Measurements from ENCODE around the gene DLG2. TPM values are rescaled to one million over a fixed set of nuclear protein-coding genes. Genes with fewer than 3 reads are reported as not detected.

DLG2 gene
- total RNA-seq, 2 experiments from 2014 or later: 6.9 to 8.2 TPM

DNA sequence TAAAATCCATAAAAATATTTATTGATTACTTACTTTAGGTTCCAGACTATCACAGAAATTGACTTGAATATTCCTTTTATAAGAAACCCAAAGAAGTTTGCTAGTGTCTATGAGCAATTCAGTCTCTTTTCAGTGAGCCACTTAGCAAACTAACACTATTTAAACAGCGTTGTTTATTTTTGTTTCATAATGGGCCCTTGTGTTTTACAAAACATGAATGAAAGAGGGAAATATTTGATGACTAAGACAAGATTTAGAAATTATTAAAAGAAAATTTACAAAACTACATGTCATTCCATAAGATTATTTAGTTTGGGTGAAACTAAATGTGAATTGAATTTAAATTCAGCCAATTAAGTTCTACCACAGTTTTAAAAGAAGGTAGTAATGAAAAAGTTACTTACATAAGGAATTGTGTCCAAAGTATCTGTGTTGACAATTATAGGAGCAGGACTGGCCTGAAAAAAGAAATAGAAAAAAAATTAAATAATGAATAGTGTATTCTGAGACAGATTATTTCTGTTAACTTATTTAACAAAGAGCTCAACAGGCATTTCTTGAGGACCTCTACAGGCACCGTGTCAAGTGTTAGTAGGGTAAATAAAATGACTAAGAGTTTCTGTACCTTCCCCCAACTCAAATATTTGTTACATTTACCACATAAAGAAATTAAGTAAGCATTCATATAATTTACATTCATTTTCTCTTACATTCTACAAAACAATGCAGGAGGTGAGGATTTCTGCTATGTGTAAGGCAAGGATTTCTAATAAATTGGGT, 1376.1 kb downstream of the DLG2 start:
- Histone ChIP-seq H3K9me2 (ENCODE audit: insufficient read depth, low read length) (no peaks in the 10 kb centered on the region), H3K27ac (ENCODE audit: low read depth, low read length, poor library complexity, severe bottlenecking) (no peak overlapping the region), H2AFZ (ENCODE audit: low read length) (no peak overlapping the region), H3K79me2 (ENCODE audit: insufficient read depth, low read depth, low read length) (no peaks in the 10 kb centered on the region), H3K9me3 (ENCODE audit: low read length) (no peaks in the 10 kb centered on the region), H3K4me1 (ENCODE audit: insufficient read depth, low read length, poor library complexity, severe bottlenecking) (no peaks in the 10 kb centered on the region), H3K4me3 (ENCODE audit: low read depth, low read length, poor library complexity, severe bottlenecking) (no peak overlapping the region), H3K4me2 (ENCODE audit: low read length) (no peak overlapping the region), H4K20me1 (ENCODE audit: insufficient read depth, low read length) (no peaks in the 10 kb centered on the region), H3K36me3 (ENCODE audit: insufficient read depth, low read length) (no peaks in the 10 kb centered on the region)
- TF ChIP-seq, protein P1, sequence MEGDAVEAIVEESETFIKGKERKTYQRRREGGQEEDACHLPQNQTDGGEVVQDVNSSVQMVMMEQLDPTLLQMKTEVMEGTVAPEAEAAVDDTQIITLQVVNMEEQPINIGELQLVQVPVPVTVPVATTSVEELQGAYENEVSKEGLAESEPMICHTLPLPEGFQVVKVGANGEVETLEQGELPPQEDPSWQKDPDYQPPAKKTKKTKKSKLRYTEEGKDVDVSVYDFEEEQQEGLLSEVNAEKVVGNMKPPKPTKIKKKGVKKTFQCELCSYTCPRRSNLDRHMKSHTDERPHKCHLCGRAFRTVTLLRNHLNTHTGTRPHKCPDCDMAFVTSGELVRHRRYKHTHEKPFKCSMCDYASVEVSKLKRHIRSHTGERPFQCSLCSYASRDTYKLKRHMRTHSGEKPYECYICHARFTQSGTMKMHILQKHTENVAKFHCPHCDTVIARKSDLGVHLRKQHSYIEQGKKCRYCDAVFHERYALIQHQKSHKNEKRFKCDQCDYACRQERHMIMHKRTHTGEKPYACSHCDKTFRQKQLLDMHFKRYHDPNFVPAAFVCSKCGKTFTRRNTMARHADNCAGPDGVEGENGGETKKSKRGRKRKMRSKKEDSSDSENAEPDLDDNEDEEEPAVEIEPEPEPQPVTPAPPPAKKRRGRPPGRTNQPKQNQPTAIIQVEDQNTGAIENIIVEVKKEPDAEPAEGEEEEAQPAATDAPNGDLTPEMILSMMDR (conservative IDR thresholded peaks at IDR 0.05; ENCODE audit: low read length): no peak
- no peak for TF ChIP-seq EZH2phosphoT487 (IDR thresholded peaks at IDR 0.05; ENCODE audit: borderline replicate concordance, low read depth, low read length)
- no TSS peak for BruUV-seq (replicated peaks)
- intact Hi-C loops (cut with micrococcal nuclease; ENCODE audit: unreplicated experiment): no loop called here
- ChIA-PET CTCF (ENCODE audit: unreplicated experiment) (no interaction called here), POLR2A (interaction anchor here (0.7 kb wide), 1 partner anchor 629 kb away, joined by 3 read pairs; no protein-coding TSS in a partner anchor)
- DNase-seq (ENCODE audit: low spot score): no peak

DNA sequence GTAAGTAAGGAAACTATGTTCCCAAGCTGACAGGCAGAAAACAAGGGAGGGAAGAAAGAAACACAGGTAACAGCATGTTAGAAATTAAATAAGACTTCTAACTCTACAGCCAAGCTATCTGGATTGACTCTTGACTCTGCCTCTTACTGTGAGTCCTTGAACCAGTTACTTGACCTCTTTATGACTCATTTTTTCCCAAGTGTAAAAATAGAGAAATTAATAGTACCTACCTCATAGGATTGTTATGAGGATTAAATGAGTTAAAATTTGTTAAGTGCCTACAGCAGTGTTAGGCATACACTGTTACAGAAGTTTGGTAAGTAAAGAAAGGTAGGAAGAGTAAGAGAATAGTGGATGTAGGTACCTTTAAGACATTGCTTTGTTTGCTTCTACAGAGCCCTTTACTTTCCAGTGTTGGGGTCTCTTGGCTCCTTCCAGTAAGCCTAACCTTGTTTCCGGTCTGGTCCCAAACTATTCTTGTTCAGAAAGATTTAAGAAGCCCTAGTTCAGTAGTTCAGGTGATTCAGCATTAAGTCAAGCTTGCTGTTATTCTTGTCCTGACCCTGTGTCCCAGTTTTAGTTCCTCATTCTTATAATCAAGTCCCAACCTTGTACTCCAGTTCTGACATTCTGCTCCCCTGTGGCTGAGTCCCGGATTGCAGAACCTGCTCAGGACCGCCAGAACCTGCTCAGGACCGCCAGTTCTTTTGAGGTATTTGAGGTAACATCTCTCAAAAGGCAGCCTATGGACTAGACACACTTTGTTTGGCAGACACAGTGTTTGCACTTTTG, 1377.6 kb downstream of the DLG2 start:
- H2AFZ ChIP-seq (ENCODE audit: low read length): no peak overlapping the region
- POLR2A ChIA-PET: interaction anchor here (1.1 kb wide), 1 partner anchor 28 kb away, joined by 3 read pairs; no protein-coding TSS in a partner anchor
- no peak overlapping the region for H3K4me3 ChIP-seq (ENCODE audit: low read depth, low read length, poor library complexity, severe bottlenecking)
- no peaks in the 10 kb centered on the region for H4K20me1 ChIP-seq (ENCODE audit: insufficient read depth, low read length)
- no peak for TF ChIP-seq EZH2phosphoT487 (IDR thresholded peaks at IDR 0.05; ENCODE audit: borderline replicate concordance, low read depth, low read length)
- TF ChIP-seq, protein P1 (conservative IDR thresholded peaks at IDR 0.05; ENCODE audit: low read length): no peak
- H3K27ac ChIP-seq (ENCODE audit: low read depth, low read length, poor library complexity, severe bottlenecking): no peak overlapping the region
- DNase-seq (ENCODE audit: low spot score): no peak
- intact Hi-C loops (cut with micrococcal nuclease; ENCODE audit: unreplicated experiment): no loop called here
- no peak overlapping the region for H3K4me2 ChIP-seq (ENCODE audit: low read length)
- H3K9me3 ChIP-seq (ENCODE audit: low read length): no peaks in the 10 kb centered on the region
- BruUV-seq (replicated peaks): no TSS peak
- H3K9me2 ChIP-seq (ENCODE audit: insufficient read depth, low read length): no peaks in the 10 kb centered on the region
- CTCF ChIA-PET (ENCODE audit: unreplicated experiment): no interaction called here
- H3K4me1 ChIP-seq (ENCODE audit: insufficient read depth, low read length, poor library complexity, severe bottlenecking): no peaks in the 10 kb centered on the region
- no peaks in the 10 kb centered on the region for H3K79me2 ChIP-seq (ENCODE audit: insufficient read depth, low read depth, low read length)
- H3K36me3 ChIP-seq (ENCODE audit: insufficient read depth, low read length): no peaks in the 10 kb centered on the region
